ENCODE measurements around the gene TCAF2. TPM values are rescaled to one million over a fixed set of nuclear protein-coding genes. Genes with fewer than 3 reads are reported as not detected.

The TCAF2 gene
- total RNA-seq, 1 donor from 2014 or later = 4.3 TPM

Other genes starting within 250 kb of the TCAF2 start
- gene ZYX, start 239.6 kb upstream of the TCAF2 start, total RNA-seq = 26.2 and 57.2 TPM in 2 replicates
- gene EPHA1, start 212.1 kb upstream of the TCAF2 start, total RNA-seq = 0.09 TPM in 1 of 2 replicates, not detected in the other
- gene TAS2R60, start 177.5 kb upstream of the TCAF2 start, total RNA-seq = not detected in 2 replicates
- not detected in 2 replicates for gene TAS2R41, start 143.1 kb upstream of the TCAF2 start, total RNA-seq
- not detected in 2 replicates for gene CTAGE15, start 49.2 kb upstream of the TCAF2 start, total RNA-seq
- gene CTAGE6, start 136.7 kb downstream of the TCAF2 start, total RNA-seq = 0.42 and 0.68 TPM in 2 replicates

Data from dermis blood vessel endothelial cell (primary cell).